B cell (primary cell): ENCODE data around the gene COA6.

ENCODE experiments used
- CTCF ChIP-seq: fragments of 200-600 bp; IDR thresholded peaks from one replicate; pipeline ENCODE4 v1.8.0; 2022; ENCODE audit warnings: antibody characterized with exemption, mild to moderate bottlenecking
- EZH2 ChIP-seq: IDR thresholded peaks from 2 replicates; pipeline ENCODE4 v1.6.1; 2012; ENCODE audit warnings: borderline replicate concordance, low read depth, mild to moderate bottlenecking, moderate library complexity, low read length; ENCODE audit not compliant: insufficient read depth, poor library complexity, severe bottlenecking

- no peak for TF ChIP-seq CTCF
- TF ChIP-seq EZH2 = no peak
Measured at GRCh38 chr1:234373064-234373958, at the start of gene COA6.
